Endodermal cell (in vitro differentiated cells): Measurements from ENCODE around the gene TBX15. TPM values are rescaled to one million over a fixed set of nuclear protein-coding genes. Genes with fewer than 3 reads are reported as not detected.

ENCODE experiments used
- DNase-seq: peaks from one replicate; pipeline ENCODE4 v3.0.0-alpha.2; 2017
- H3K27ac ChIP-seq: 2 replicates; pipeline ENCODE4 v1.5.1; 2013; ENCODE audit warnings: mild to moderate bottlenecking, low read depth, low read length, moderate library complexity
- H3K27me3 ChIP-seq: 2 replicates; pipeline ENCODE4 v1.6.1; 2013; ENCODE audit warnings: mild to moderate bottlenecking, low read length, moderate library complexity; ENCODE audit not compliant: insufficient read depth, control insufficient read depth, poor library complexity, severe bottlenecking
- H3K36me3 ChIP-seq: 2 replicates; pipeline ENCODE4 v1.7.0; 2013; ENCODE audit warnings: mild to moderate bottlenecking, low read length, moderate library complexity; ENCODE audit not compliant: control insufficient read depth, insufficient read depth
- H3K4me1 ChIP-seq: one replicate; pipeline ENCODE4 v1.7.0; 2013; ENCODE audit warnings: low read length; ENCODE audit not compliant: control insufficient read depth, insufficient read depth
- H3K4me3 ChIP-seq: 2 replicates; pipeline ENCODE4 v1.5.1; 2013; ENCODE audit warnings: mild to moderate bottlenecking, low read length, moderate library complexity
- H3K9ac ChIP-seq: 2 replicates; pipeline ENCODE4 v1.6.1; 2013; ENCODE audit warnings: mild to moderate bottlenecking, low read length, moderate library complexity; ENCODE audit not compliant: poor library complexity, severe bottlenecking; ENCODE audit errors: extremely low read depth
- H3K9me3 ChIP-seq: 2 replicates; pipeline ENCODE4 v1.6.1; 2013; ENCODE audit warnings: mild to moderate bottlenecking, low read length, moderate library complexity; ENCODE audit not compliant: control insufficient read depth
- H3K27ac Mint-ChIP-seq: 2 replicates; pipeline ENCODE4 v1.8.0; 2020; ENCODE audit warnings: mixed read lengths
- H3K27me3 Mint-ChIP-seq: 2 replicates; pipeline ENCODE4 v1.8.0; 2021; ENCODE audit warnings: mild to moderate bottlenecking, mixed read lengths; ENCODE audit not compliant: insufficient read depth
- H3K36me3 Mint-ChIP-seq: 2 replicates; pipeline ENCODE4 v1.8.0; 2020; ENCODE audit warnings: low read depth, mixed read lengths
- H3K4me1 Mint-ChIP-seq: 2 replicates; pipeline ENCODE4 v1.8.0; 2020; ENCODE audit warnings: mixed read lengths
- H3K4me3 Mint-ChIP-seq: 2 replicates; pipeline ENCODE4 v1.8.0; 2020; ENCODE audit warnings: mild to moderate bottlenecking, moderate library complexity, mixed read lengths
- H3K9me3 Mint-ChIP-seq: 2 replicates; pipeline ENCODE4 v1.8.0; 2020; ENCODE audit warnings: mild to moderate bottlenecking, mixed read lengths
- WGBS, 2 experiments: methylation state at CpG; one replicate each; pipeline versions ENCODE4 v1.1.5 to v1.1.7; 2013; ENCODE audit warnings: missing lambda C conversion rate in 2 of 2, mixed read lengths in 1 of 2; ENCODE audit not compliant: insufficient coverage in 1 of 2, insufficient read length in 1 of 2; 5-methylcytosine and 5-hydroxymethylcytosine counted together
- total RNA-seq, 2 donors: library from RNA; stranded (reverse); fragmentation: NEBNext Ultra II Directional in 1 of 2; extraction: Animal tissue kit (Norgen Biotek cat#: 25700) in 1 of 2; gene quantifications; 2 replicates in 1 of 2; 3 replicates in 1 of 2; pipeline ENCODE4 v1.2.1, GENCODE V29; 2021
- TF ChIP-seq, protein P1 (sequence below): fragments of 200-600 bp; sonication (generic); conservative IDR thresholded peaks from 2 replicates; pipeline ENCODE4 v1.5.0; 2021; ENCODE audit warnings: antibody characterized with exemption, mild to moderate bottlenecking

The TBX15 gene
- total RNA-seq, 2 donors from 2014 or later: 0.09 TPM; not detected in 1

DNA sequence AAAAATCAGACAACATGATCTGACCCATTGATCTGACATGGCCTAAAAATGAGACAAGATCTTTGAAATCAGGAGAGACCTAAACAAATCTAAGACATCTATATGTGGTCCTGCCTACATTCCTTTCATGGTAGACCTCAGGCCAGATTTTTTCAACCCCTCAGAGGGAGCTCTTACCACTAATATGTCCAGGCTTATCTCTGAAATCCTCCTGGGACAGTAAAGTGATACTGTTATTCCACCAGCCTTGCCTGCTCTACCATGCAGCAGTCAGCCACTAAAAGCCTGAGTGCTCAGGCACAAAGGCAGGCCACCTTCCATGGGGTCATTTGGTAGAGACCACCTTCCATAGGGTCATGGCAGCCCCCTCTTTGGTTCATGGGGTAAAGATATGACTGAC is 126.9 kb downstream of the TBX15 start:
- Histone ChIP-seq H3K4me1 (no peaks in the 10 kb centered on the region), H3K27ac (no peak overlapping the region), H3K36me3 (no peaks in the 10 kb centered on the region), H3K27me3 (no peaks in the 10 kb centered on the region), H3K9me3 (no peaks in the 10 kb centered on the region), H3K4me3 (no peak overlapping the region), H3K9ac (no peak overlapping the region)
- DNase-seq: no peak
- H3K36me3 Mint-ChIP-seq: no peaks in the 10 kb centered on the region
- H3K9me3 Mint-ChIP-seq: peaks cover 3% of the 10 kb centered on the region
- H3K27ac Mint-ChIP-seq: no peak overlapping the region
- peaks cover 1% of the 10 kb centered on the region for H3K27me3 Mint-ChIP-seq
- TF ChIP-seq, protein P1, sequence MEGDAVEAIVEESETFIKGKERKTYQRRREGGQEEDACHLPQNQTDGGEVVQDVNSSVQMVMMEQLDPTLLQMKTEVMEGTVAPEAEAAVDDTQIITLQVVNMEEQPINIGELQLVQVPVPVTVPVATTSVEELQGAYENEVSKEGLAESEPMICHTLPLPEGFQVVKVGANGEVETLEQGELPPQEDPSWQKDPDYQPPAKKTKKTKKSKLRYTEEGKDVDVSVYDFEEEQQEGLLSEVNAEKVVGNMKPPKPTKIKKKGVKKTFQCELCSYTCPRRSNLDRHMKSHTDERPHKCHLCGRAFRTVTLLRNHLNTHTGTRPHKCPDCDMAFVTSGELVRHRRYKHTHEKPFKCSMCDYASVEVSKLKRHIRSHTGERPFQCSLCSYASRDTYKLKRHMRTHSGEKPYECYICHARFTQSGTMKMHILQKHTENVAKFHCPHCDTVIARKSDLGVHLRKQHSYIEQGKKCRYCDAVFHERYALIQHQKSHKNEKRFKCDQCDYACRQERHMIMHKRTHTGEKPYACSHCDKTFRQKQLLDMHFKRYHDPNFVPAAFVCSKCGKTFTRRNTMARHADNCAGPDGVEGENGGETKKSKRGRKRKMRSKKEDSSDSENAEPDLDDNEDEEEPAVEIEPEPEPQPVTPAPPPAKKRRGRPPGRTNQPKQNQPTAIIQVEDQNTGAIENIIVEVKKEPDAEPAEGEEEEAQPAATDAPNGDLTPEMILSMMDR: no peak
- no peak overlapping the region for H3K4me3 Mint-ChIP-seq
- H3K4me1 Mint-ChIP-seq: no peaks in the 10 kb centered on the region

DNA sequence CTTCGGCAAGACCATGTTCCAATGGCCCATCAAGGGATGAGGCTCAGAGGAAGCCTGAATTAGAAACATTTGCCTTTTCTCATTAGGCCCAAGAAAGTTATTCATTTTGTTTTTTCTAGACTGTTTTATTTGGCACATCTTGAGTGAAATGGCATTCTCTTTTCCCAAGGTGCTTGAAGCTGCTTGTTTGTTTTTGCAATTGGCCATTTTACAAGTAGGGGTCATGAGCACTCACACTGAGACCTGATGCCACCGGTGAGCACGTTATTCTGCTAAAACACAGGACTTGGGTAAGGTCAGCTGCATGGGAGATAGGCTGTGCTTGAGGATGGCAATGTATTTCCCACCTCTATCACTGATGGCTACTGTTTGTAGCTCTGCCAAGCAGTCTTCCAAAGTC is 128.1 kb downstream of the TBX15 start:
- Histone ChIP-seq H3K27ac (no peak overlapping the region), H3K9ac (no peak overlapping the region), H3K4me3 (no peak overlapping the region), H3K9me3 (no peaks in the 10 kb centered on the region), H3K36me3 (no peaks in the 10 kb centered on the region), H3K27me3 (no peaks in the 10 kb centered on the region), H3K4me1 (no peaks in the 10 kb centered on the region)
- Mint-ChIP-seq H3K27ac (no peak overlapping the region), H3K27me3 (peaks cover 1% of the 10 kb centered on the region), H3K9me3 (peaks cover 3% of the 10 kb centered on the region), H3K4me1 (no peaks in the 10 kb centered on the region), H3K4me3 (no peak overlapping the region), H3K36me3 (no peaks in the 10 kb centered on the region)
- DNase-seq: no peak
- 88 to 90% methylated on average over 3 of the region's 3 CpGs for WGBS, 2 experiments
- TF ChIP-seq, protein P1: no peak

- 89 to 100% methylated on average over 1 to 2 of the region's 2 CpGs for WGBS, 2 experiments
- no peak overlapping the region for H3K9ac ChIP-seq
- peaks cover 4% of the 10 kb centered on the region for H3K9me3 Mint-ChIP-seq
These were observed 141.7 kb downstream of the TBX15 start for GRCh38 chr1:118846443-118846842.

More at GRCh38 chr1:118846443-118846842, 141.7 kb downstream of the TBX15 start:
- TF ChIP-seq, protein P1: no peak
- H3K27me3 ChIP-seq: no peaks in the 10 kb centered on the region
- Mint-ChIP-seq H3K4me1 (peaks cover 10% of the 10 kb centered on the region), H3K36me3 (no peaks in the 10 kb centered on the region), H3K4me3 (no peak overlapping the region), H3K27me3 (peaks cover 14% of the 10 kb centered on the region), H3K27ac (no peak overlapping the region)
- H3K36me3 ChIP-seq: no peaks in the 10 kb centered on the region
- no peak for DNase-seq
- H3K4me3 ChIP-seq: no peak overlapping the region
- no peak overlapping the region for H3K27ac ChIP-seq
- no peaks in the 10 kb centered on the region for H3K9me3 ChIP-seq
- H3K4me1 ChIP-seq: no peaks in the 10 kb centered on the region
